GOT3 (cell line): ENCODE results near the gene FCHSD2.

ENCODE experiments used
- DNase-seq: peaks from one replicate; lab custom pipeline; 2025; ENCODE audit warnings: mixed read lengths; lab: John Stamatoyannopoulos, UW

Gene FCHSD2

DNA sequence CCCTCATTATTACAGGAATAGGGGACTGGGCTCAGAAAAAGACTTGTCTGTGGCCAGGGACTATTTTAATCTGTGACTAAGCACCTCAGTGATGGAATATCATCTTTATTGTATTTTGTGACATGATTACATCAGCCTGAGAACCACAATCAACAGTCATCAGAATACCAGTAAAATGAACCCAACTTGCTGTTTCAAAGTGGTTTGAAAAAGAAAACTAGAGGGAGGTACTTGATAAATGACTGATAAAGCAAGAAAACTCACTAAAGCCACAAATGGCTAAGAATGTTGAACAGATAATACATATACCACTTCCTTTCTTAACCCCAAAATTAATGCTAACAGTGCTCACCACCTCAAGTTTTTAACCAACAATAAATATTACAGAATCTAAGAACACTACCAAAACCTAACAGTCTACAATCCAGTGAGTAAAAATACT, 172.2 kb downstream of the FCHSD2 start:
- no peak for DNase-seq

DNA sequence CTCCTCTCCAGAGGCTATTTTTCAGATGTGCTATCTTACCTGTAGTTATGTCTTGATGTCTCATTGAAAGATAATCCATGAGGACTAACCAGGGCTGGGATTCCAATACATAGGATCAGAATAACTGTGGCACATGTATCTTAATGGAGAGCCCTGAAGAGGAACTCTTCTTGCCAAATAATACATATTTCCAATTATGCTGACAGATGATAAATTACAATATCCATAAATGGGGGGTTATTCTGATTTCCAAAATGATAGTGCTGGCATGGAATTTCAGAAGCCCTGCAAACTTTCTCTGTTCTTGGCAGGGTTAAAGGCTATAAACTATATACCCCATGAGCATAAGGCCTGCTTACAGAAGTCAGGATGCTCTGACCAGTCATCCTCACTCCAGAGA, 173.7 kb downstream of the FCHSD2 start:
- no peak for DNase-seq

DNA sequence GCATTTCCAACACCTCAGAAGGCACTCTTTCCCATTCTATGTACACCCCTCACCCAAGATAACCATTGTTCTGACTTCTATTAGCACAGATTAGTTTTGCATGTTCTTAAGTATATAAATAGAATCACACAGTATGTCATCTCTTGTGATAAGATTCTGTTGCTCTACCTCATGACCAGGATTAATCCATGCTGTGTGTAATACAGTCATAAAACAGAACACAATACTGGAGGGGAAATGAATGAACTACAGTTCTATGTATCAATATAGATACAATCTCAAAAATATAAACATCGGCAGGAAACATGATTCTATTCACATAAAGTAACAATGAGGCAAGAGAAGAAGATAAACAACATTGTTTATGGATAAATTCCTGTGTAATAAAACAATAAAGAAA, 176.4 kb downstream of the FCHSD2 start:
- DNase-seq = no peak

DNA sequence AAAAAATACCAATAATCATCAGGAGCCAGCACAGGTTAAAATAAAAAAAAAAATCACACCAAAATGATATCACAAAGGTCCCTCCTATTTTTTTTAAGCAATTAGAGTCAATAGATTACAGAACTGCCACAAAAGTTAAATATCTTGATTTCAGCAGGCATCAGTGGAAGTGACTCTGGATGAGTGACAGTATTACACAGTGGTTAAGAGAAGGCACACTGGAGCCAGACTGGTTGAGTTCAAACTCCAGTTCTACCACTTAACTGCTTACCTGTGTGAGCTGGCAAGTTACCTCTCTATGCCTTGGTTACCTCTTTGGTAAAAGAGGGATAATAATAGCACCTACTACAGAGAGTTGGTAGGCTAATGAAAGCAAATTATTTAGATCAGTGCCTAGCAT, 179.4 kb downstream of the FCHSD2 start:
- DNase-seq = no peak

DNA sequence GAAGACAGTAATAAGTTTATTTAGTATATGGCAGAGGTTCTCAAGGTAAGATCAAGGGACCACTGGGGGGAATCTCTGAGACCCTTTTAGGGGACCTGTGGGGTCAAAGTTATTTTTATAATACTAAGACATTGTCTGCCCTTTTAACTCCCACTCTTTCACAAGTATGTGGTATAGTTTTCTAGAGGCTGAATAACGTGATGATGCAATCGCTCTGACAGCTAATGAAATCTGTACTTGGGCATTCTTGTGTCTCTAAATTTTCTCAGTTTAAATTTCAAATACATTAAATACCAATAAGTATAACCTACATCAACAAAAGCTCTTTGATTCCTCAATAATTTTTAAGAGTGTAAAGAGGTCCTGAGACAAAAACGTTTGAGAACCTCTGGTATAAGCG, 180.0 kb downstream of the FCHSD2 start:
- DNase-seq = no peak

DNA sequence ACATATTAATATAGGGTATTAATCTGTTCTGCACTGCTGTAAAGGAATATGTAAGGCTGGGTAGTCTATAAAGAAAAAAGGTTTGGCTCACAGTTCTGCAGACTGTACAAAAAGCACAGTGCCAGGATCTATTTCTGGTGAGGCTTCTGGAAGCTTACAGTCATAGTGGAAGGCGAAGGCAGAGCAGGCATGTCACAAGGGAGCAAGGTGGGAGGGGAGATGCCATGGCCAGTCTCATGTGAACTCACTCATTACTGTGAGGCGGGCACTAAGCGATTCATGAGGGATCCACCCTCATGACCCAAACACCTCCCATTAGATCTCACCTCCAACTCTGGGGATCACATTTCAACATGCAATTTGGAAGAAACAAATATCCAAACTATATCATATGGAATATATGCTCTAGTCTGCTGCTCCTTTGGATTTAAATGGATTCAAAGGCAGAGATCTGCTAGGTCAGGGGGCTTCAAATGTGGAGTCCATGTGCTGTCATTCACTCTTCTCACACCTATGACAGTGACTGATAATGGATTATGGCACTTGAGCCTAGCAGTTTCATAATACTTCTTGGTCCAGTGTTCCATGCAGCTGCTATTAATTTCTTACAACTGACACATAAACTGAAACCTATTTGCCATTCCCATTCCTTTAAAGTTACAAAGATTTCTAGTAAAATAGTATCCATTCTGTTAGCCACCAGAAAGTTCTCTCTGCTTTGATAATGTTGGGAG, 182.0 kb downstream of the FCHSD2 start:
- DNase-seq = no peak

DNA sequence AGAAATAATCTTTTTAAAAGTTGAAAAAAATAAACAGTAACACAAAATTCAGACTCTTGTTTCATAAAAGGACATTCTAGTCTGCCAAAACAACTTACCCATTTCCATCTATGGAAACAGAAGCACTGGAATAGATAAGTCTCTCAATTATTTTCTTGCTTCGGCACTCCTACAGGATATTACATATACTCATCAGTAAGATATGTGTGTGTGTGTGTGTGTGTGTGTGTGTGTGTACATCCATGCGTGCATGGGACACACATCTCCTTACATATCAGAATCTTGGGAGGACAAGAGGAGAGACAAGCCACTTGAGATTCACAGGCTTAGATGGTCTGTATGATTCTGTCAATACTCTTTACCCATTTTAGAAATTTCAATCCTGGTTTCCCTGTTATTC, 183.3 kb downstream of the FCHSD2 start:
- DNase-seq = no peak

DNA sequence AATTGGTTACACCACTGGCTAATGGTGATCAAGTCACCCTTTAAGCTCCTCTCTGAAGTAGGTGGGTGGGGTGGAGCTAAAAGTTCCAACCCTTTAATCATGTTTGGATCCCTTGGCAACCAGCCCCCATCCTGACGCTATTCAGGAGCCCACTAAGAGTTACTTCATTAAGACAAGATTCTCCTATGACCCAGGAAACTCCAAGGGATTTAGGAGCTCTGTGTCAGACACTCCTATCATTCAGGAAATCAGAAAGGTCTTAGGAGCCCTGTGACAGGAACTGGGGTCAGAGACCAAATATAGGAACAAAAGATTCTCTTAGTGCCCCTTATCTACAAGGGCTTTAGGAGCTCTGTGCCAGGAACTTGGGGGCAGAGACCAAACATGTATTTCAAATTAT, 186.7 kb downstream of the FCHSD2 start:
- no peak for DNase-seq

DNA sequence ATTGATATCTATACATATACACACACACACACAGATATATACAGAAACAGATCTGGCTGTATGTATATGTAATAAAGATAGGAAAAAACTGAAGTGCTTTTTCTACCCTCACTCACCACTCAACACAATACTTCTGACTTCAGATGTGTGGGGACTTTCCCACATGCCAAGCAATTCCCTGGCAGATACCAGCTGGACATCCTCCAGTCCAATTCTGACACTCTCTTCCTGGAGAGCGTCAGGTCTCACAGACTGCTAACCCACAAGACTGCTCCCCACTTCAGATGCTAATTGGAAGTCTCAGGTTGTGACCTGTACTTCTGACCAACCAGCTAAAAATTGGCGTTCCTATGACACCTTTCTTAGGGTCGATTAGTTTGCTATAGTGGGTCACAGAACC, 187.3 kb downstream of the FCHSD2 start:
- no peak for DNase-seq

DNA sequence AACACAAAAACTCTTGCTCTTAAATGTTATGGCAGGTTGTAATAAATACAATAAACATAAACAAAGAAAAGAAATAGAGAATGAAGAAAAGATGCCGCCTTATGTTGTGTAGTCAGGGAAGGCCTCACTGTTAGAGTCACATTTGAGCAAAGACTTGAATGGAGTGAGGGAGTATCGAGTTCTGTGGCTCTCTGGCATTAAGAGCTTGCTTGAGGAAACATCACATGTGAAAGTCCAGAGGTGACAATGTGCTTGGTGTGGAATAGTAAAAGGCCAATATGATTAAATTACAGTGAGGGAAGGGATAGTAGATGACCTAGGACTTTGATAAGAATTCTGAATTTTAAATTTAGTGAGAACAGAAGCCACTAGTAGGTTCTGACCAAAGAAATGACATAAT, 188.5 kb downstream of the FCHSD2 start:
- no peak for DNase-seq

DNA sequence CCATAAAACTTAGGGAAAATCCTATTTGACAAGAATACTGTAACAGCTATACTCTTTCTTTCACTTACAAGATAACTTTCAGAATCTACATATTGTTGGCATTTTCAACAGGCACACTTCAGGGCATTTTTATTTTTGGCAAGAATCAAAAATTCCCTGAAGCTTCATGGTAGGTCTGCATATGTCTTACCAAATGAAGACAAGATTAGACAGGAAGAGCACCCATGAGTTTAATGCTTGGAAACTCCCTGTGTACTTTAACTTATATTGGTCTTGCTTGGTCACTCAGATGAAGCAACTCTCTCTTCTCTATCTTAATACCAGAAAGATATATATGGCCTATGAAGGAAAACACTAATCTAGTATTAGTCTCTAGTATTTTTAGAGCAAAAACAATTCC, 190.2 kb downstream of the FCHSD2 start:
- no peak for DNase-seq

DNA sequence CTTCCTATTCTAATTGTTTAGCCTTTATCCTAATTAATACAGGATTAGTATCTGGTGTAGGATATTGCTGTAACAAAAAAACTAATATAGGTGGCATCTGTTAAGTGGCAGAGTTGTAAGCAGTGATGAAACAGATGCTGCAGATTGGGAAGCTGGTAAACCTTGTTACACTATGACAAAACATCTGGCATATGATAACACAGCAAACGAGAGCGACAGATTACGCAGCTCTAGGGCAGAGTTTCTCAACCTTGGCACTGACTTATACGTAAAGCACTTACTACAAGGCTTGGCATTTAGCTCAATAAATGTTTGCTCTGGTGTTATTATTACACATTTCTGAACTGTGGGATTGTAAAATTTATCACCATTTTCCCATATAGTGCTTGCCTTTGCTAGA, 190.9 kb downstream of the FCHSD2 start:
- no peak for DNase-seq

DNA sequence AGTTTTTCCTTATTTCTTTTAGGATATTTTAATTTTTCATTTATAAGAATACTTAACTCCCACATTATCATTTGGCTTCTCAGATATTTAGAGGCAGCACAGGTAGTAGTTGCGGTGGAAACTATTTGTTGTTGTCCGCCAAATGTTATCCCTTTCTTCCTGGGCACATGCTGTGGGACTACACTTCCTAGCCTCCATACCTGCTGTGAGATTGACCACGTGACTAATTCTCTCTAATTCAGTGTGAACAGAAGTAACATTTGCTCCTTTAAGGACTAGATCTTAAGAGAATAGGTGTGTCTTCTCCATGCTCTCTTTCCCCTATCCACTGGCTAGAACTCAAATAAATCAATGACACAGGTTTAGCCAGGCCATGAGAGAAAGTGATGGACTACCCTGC, 191.4 kb downstream of the FCHSD2 start:
- DNase-seq = no peak

DNA sequence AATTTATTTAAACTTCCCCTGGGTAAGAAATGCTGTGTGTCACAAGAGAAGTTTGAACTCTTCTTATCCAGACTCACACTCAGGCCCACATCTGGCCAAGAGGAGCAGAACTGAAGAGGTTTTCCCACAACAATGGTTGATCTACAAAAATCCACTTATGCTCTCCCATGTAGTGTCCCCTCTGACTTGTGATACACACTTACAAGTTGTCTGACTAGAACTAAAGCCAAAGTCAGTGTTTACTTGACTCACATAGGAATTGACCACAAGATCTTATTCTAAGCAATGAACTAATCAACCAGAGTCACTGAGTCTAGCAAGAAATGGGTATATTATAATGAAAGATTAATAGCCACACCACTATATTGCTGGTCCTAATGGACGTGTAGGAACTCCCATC, 194.9 kb downstream of the FCHSD2 start:
- DNase-seq = no peak

DNA sequence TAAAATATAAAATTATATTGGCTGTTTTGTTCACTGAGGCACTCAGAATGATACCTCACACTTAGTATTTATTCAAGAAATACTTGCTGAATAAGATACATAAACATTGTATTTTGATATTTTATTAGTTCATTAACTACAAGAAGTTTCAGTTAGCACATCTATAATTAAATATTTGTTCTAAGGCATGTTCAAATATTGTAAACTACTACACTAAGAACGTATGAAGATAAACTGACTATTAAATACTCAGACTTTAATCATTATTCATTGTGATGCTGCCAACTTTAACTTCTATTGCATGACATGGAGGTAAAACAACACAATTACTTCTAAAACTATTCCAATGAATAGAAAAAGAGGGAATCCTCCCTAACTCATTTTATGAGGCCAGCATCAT, 198.5 kb downstream of the FCHSD2 start:
- DNase-seq = no peak

DNA sequence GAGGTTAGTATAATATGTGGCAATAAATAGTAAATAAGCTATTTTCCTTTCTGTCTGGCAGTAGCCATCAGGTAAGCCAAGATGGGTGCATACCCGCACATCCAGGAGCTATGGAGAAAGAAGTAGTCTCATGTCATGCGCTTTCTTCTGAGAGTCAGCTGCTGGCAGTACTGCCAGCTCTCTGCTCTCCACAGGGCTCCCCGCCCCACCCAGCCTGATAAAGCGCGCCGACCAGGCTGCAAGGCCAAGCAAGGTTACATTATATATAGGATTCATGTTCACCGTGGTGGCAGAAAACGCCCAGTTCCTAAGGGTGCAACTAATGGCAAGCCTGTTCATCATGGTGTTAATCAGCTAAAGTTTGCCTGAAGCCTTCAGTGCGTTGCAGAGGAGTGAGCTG, 201.7 kb downstream of the FCHSD2 start:
- DNase-seq = no peak

DNA sequence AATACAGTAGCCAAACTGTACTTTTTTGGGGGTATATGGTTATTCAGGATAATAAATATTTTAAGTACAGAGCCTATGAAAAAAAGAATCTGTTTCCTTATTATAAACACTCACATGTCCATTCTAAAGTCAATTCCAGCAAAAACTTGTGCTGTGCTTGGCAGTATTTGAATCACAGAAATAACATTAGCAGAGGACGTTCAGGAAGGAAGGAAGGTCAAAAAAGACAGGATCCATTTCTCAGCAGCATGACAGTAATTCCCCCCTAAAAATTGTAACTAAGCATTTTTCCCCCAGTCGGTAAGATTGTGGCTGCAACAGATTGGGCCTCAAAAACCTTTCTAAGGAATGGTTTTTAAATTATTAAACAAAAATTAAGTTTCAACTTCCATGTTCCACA, 203.1 kb downstream of the FCHSD2 start:
- no peak for DNase-seq

DNA sequence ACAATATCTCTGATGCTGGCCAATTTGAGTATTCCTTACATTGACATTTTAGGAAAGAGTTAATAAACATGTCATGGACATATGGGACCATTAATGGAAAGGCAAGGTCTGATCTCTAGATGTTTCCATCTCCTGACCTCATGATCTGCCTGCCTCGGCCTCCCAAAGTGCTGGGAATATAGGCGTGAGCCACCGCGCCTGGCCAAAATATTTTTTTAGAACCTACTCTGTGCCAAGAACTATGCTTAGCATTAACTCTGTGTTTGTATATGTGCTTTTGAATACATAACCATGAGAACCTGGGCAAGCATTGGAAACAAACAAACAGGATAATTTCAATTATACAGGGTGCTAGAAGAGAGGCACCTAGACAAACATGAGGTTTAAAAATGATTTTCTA, 204.7 kb downstream of the FCHSD2 start:
- DNase-seq = no peak

DNA sequence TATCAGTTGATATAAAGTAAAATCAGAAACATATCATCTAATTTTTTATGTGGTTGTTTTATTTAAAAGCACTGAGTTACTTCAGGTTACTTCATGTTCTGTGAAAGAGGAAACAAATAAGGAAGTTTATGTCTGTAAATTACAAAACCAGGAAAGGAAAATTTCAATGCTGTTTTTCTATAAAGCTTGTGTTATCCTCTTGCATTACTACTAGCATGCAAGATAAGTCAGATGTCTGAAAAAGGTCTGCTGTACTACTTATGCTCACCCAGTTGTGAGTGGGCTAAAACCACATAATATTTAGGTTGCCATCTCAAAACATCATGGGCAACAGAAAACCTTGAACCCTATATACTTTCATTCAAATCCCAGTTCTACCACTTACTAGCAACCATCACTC, 206.4 kb downstream of the FCHSD2 start:
- no peak for DNase-seq

DNA sequence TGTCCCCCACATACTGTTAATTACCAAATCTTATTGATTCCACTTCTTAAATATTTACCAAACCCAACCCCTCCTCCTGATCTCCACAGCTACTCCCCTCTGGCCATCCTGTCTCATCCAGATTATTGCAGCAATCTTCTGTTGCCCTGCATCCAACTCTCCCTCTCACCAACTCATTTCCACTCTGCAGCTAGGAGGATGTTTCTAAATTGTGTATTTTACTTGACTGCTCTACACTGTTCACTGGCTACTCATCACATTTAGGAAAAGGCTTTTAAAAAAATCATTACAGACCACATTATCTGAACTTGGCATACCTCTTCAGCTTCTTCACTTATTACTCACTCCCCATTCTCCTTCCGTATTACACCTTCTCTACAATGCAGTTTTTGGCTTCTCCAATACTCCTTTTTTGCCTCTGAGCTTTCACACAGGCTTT, 210.0 kb downstream of the FCHSD2 start:
- DNase-seq = no peak

DNA sequence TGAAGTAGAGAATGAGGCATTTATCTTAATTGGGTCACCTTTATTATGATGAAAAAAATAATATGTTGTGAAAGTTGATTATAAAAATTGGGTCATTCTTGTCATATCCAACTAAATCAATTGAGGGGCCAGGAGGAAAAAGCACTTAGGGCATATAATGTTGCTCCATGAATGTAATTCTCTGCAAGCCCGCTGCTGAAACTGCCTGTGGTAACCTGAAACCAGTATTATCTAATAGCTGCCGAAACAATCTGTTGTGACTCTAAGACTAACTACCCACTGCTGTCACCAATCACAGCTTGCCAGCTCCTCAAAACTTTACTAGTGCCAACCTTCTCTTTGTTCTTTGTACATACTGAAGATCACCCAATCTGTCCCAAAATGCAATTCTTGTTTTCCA, 212.1 kb downstream of the FCHSD2 start:
- DNase-seq = no peak

DNA sequence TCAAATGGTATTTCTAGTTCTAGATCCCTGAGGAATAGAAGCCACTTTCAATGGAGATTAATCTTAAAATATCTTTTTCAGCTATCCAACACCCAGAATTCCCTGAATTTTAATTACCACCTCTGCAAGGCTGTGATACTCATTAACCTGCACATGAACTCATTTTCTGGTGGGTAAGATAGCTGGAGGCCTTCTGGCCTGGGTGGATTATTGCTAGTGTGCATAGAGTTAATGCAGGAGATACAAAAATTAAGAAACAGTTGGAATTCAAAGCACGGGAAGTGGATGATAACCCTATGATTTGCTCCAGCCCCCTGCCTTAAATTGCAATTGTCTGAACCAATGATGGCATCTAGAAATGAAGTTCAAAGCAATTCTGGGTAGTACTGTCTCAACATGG, 212.9 kb downstream of the FCHSD2 start:
- no peak for DNase-seq

DNA sequence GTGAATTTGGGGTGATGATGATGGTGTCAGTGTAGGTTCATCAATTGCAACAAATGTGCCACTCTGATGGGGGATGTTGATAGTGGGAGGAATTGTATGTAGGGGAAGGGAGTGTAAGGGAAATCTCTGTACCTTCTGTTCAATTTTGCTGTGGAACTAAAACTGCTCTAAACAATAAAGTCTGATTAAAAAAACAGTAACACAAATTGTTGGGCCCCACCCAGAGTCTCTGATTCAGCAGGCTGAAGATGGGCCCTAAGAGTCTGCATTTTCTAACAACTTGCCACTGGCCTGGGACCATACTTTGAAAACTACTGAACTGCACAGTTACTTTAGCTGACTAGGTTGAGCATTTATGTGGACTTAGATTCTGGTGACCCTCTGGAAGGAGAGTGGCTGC, 214.7 kb downstream of the FCHSD2 start:
- no peak for DNase-seq

DNA sequence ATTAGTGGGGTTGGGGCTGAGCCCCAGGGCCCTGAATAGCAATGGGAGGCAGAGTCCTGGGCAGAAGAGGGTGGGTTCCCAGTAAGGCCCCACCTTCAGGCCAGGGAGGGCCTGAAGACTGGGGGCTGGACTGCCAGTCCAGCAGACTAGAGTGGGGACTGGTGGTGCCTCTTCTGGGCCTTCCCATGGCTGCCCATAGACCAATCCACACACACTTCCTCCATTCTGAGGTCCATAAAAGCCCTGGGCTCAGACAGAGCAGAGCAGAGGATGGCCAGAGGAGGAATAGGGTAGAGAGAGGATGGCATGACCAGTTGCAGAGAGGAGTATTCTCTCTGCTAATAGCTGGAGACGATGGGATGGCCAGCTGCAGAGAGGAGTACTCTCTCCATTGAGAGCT, 216.0 kb downstream of the FCHSD2 start:
- DNase-seq = no peak

DNA sequence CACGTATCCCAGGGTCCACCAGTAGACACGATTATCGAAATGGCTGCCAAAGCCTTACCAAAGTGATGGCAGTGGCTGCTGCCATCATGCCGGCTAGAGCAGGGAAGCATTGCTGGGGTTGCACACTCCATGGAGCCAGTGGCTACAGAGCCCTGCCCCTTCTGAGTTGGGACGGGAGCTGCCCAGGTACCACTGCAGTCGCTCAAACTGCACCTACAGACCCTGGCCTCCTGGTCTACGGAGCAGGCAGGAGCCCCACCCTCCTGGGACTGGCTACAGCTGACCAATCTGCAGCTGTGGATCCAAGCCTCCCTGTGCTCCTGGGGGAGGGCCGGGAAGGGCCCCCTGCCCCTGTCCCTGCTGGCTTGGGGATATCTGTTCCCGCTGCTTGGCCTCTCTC, 216.5 kb downstream of the FCHSD2 start:
- DNase-seq = no peak
